Psoas muscle (tissue), 8 donors: ENCODE measurements around the gene CEP135. TPM values are rescaled to one million over a fixed set of nuclear protein-coding genes. Genes with fewer than 3 reads are reported as not detected.
A peak's percentile ranks its signal among the peaks of the same experiment; 100 is the strongest.

Experiments
- ATAC-seq, 4 donors: fragments of 200-7000 bp; cut with Tn5 transposase; one replicate each; pipeline ENCODE4 v1.9.1; 2020; ENCODE audit warnings: moderate library complexity in 3 of 4, mild to moderate bottlenecking in 2 of 4
- DNase-seq, 2 donors: peaks; one replicate each; pipeline ENCODE4 v3.0.0-alpha.2; 2020
- H3K27ac ChIP-seq: fragments of 200-600 bp; one replicate; pipeline ENCODE4 v1.8.0; 2022
- H3K27me3 ChIP-seq, 3 donors: fragments of 200-600 bp in 1 of 3; one replicate each; pipeline versions ENCODE4 v1.6.1 to v1.8.0; 2013 to 2022; ENCODE audit warnings: low read length in 2 of 3, mild to moderate bottlenecking in 2 of 3, moderate library complexity in 1 of 3; ENCODE audit not compliant: insufficient read depth in 3 of 3
- H3K36me3 ChIP-seq, 2 donors: fragments of 200-600 bp in 1 of 2; one replicate each; pipeline versions ENCODE4 v1.6.1 to v1.8.0; 2013 to 2022; ENCODE audit warnings: low read depth in 1 of 2, mild to moderate bottlenecking in 1 of 2, moderate library complexity in 1 of 2; ENCODE audit not compliant: insufficient read depth in 1 of 2
- H3K4me1 ChIP-seq: fragments of 200-600 bp; one replicate; pipeline ENCODE4 v1.8.0; 2022
- H3K4me3 ChIP-seq: fragments of 200-600 bp; one replicate; pipeline ENCODE4 v1.8.0; 2022; ENCODE audit warnings: mild to moderate bottlenecking
- H3K9me3 ChIP-seq: fragments of 200-600 bp; one replicate; pipeline ENCODE4 v1.8.0; 2022
- CTCF ChIP-seq: fragments of 200-600 bp; IDR thresholded peaks from one replicate; pipeline ENCODE4 v1.8.0; 2022; ENCODE audit warnings: antibody characterized with exemption
- WGBS, 3 donors: extraction: QIAGEN DNeasy Blood & Tissue Kit; methylation state at CpG; one replicate each; pipeline versions ENCODE4 v1.1.6 to v1.1.7; 2013; 5-methylcytosine and 5-hydroxymethylcytosine counted together
- intact Hi-C, 2 donors: fragments of 100-400 bp; cut with DNase I; formaldehyde crosslinking; loops; one replicate each; pipeline versions ENCODE4 v1.11.0 to v1.14.2; 2022
- long read RNA-seq, 2 donors: library from polyadenylated mRNA; unstranded; transcript quantifications; one replicate each; pipeline ENCODE4 v2.0.0, GENCODE V29; 2021
- polyA plus RNA-seq, 3 donors: library from polyadenylated mRNA; stranded (reverse); fragments of 200-250 nt; gene quantifications; one replicate each; pipeline ENCODE4 v1.2.3, GENCODE V29; 2013
- total RNA-seq, 4 donors: library from RNA; stranded (reverse); fragmentation: NEBNext Ultra II Directional in 2 of 4; extraction: Animal tissue kit (Norgen Biotek cat#: 25700) in 2 of 4; gene quantifications; one replicate each; pipeline versions ENCODE4 v1.2.1 to v1.2.4, GENCODE V29; 2021 to 2023
- donor health status: healthy with polysubstance abuse.
- donor health status: DM: no; HTN: no; CAD: no; lungs with moderate emphysema.
- donor health status: Bipolar disorder and iron deficiency.
- donor health status: healthy.
- donor health status: DM: yes; HTN: yes; CAD: no.
- donor health status: DM: no; HTN: no; CAD: no.
- donor health status: DM: no; HTN: no; CAD: no.
- donor health status: DM: yes; HTN: yes; CAD: no.

Gene CEP135
- total RNA-seq, result 1 to 10 TPM; 1.1 to 1.8 (median 1.7) TPM
- polyA plus RNA-seq, result 1 to 10 TPM in 2 of 3 donors, under 1 TPM in 1; 0.55 to 2.0 (median 1.5) TPM
- long read RNA-seq, donor 1, full-length matches to known transcripts, result 2 of 2 reads
- long read RNA-seq, donor 1, partial matches to known transcripts, result 0 of 2 reads
- long read RNA-seq, donor 1, other reads (novel, unspliced or antisense), result 0 of 2 reads
- long read RNA-seq, donor 2, partial matches to known transcripts, result 1 of 2 reads
- long read RNA-seq, donor 2, other reads (novel, unspliced or antisense), result 0 of 2 reads

- peaks cover 0 to 1% of the 10 kb centered on the region in 2 donors for H3K36me3 ChIP-seq
- peak within 1 kb of the TSS; percentile 83 for H3K4me3 ChIP-seq
- intact Hi-C loops, result loop anchor here (2.0 to 5.0 kb wide), 2 partner anchors 352 to 353 kb away; no protein-coding TSS in a partner anchor
- peak; percentile 98 to 100 (median 98) for ATAC-seq
- H3K9me3 ChIP-seq, result no peaks in the 10 kb centered on the region
- no peaks in the 10 kb centered on the region for H3K27me3 ChIP-seq
- peak; percentile 95 to 98 for DNase-seq
- peak; percentile 94 for TF ChIP-seq CTCF
- WGBS, 3 donors, result 0 to 1% (median 0%) methylated on average over 34 to 77 of the region's 77 CpGs
- peaks cover 3% of the 10 kb centered on the region for H3K4me1 ChIP-seq
- H3K27ac ChIP-seq, result peak within 1 kb of the TSS; percentile 81
Observed at GRCh38 chr4:55948726-55949481, at the start of gene CEP135. TSS of gene CEP135 (plus strand) at chr4:55948945. CDS start at chr4:55952131, 3,186 bp downstream.

GRCh38 chr4:55902677-55903076 lies 46.1 kb upstream of the CEP135 start:
- ATAC-seq (no peak), DNase-seq (no peak)
- no peak overlapping the region for H3K4me3 ChIP-seq
- no peaks in the 10 kb centered on the region for H3K27me3 ChIP-seq
- no peak for TF ChIP-seq CTCF
- H3K9me3 ChIP-seq, result no peaks in the 10 kb centered on the region
- H3K36me3 ChIP-seq, result peaks cover 0 to 88% of the 10 kb centered on the region in 2 donors
- no peak overlapping the region for H3K27ac ChIP-seq
- no peaks in the 10 kb centered on the region for H3K4me1 ChIP-seq
- WGBS, 3 donors, result 95 to 98% (median 96%) methylated on average over 4 of the region's 4 CpGs
- intact Hi-C loops, result no loop called here

DNA sequence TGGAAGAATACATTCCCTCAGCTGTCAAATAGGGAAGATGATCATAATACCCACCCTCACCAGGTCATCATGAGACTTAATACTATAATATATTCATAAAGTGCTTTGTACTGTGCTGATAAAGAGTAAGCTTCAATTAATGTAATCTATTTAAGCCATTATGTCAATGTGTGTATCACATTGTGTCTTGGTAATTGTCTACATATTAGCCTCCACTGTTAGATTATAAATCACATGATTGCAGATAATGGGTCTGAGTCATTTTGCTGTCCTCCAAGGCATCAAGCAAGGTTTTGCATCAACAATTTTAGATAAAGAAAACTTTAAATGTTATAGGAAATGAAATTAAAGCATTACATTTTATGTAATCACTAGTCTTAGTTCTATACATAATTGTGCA lies 45.2 kb upstream of the CEP135 start:
- peaks cover 0 to 79% of the 10 kb centered on the region in 2 donors for H3K36me3 ChIP-seq
- intact Hi-C loops, result no loop called here
- H3K27ac ChIP-seq, result no peak overlapping the region
- TF ChIP-seq CTCF, result no peak
- no peak overlapping the region for H3K4me3 ChIP-seq
- no peak for DNase-seq
- H3K27me3 ChIP-seq, result no peaks in the 10 kb centered on the region
- no peaks in the 10 kb centered on the region for H3K4me1 ChIP-seq
- no peak for ATAC-seq
- H3K9me3 ChIP-seq, result no peaks in the 10 kb centered on the region

DNA sequence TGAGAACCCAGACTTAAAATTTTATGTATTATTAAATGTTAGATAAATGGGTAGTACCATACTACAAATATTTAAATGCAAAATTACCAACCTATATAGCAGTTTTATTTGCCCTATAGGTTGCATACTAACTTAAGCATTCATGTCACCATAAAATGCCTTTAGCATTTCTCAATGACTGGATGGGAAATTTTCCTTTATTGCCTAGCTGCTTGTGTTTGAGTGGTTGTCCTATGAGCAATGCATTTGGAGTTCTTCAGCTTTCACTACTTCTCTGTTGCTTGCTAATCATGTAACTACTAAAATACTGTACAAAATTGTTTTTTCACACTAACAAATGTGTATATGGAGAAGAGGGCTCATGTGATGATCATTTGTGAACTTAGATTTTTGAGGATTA lies 44.2 kb upstream of the CEP135 start:
- Histone ChIP-seq H3K27ac (no peak overlapping the region), H3K4me1 (no peaks in the 10 kb centered on the region), H3K4me3 (no peak overlapping the region), H3K36me3 (peaks cover 0 to 69% of the 10 kb centered on the region in 2 donors), H3K9me3 (no peaks in the 10 kb centered on the region), H3K27me3 (no peaks in the 10 kb centered on the region)
- intact Hi-C loops, result no loop called here
- ATAC-seq (no peak), DNase-seq (no peak)
- TF ChIP-seq CTCF, result no peak
